Retinal pigment epithelial cell (primary cell): ENCODE results near the gene RASGEF1C.

Experiments used
- DNase-seq: peaks from one replicate; pipeline ENCODE4 v3.0.0-alpha.2; 2010; ENCODE audit warnings: low read depth
- H3K4me3 ChIP-seq: 2 replicates; pipeline ENCODE4 v1.5.1; 2011; ENCODE audit warnings: mild to moderate bottlenecking, low read length, control low read depth, moderate library complexity
- CTCF ChIP-seq: conservative IDR thresholded peaks from 2 replicates; pipeline ENCODE4 v1.5.1; 2011; ENCODE audit warnings: low read depth, low read length, control low read depth, inconsistent platforms

RASGEF1C gene

DNA sequence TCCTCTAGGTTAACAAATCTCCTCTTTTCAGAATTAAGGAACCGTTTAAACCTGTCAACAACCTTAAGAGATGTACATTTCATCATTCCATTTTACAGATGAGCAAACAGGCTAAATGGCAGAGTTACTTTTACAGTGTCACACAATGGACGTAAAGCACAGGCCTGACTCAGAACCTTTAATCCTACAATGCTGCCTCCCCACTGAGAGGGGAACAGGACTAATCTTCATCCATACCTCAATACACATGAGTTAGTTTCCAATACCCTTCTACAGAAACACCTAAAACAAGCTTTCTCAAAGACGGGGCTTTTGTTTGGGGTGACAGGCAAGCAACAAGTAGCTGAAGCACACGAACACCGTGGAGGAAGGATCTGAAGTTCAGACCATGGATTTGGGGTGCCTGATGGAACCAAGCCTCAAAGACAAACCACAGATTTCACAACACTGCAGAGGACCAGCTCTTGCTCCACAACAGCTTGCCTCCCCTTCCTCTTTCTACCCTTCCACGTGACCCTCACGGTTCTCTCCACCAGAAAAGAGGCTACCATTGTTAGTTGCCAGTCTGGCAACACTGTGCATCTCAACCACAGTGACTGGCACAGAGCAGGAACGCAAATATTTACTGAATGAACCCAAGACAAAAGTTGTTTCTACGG is 139.3 kb downstream of the RASGEF1C start:
- H3K4me3 ChIP-seq: peak overlapping the region; percentile 82

DNA sequence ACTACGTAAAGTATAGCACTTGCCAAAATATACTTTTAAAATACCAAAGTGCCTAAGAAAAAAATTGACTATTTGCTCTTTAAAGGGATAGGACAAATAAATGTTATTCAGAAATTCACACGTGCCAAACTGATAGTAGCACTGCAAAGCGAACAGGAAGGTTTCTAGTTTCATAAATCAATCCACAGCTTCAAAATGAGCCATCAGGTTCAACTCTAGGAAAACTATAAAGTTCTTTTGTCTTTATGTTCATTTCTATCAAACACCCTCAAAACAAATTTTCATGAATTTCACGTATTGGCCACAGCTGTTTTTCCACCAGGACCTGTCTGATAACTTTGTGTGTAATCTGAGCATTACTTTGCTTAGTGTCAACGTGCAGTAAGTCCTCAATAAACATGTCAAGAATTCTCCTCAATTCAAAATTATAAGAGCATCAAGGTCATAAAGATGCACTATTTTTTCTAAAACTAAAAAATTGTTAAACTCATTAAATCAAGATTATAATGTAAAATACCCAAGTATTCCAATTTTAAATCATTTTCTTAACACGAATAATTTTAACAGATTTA is 140.4 kb downstream of the RASGEF1C start:
- H3K4me3 ChIP-seq: no peak overlapping the region
- no peak for DNase-seq
- no peak for TF ChIP-seq CTCF

More for the DNA sequence above, 139.3 kb downstream of the RASGEF1C start:
- no peak for DNase-seq
- no peak for TF ChIP-seq CTCF

- TF ChIP-seq CTCF: no peak
- no peak for DNase-seq
Observed at GRCh38 chr5:180067986-180068385, 141.0 kb downstream of the RASGEF1C start.

DNA sequence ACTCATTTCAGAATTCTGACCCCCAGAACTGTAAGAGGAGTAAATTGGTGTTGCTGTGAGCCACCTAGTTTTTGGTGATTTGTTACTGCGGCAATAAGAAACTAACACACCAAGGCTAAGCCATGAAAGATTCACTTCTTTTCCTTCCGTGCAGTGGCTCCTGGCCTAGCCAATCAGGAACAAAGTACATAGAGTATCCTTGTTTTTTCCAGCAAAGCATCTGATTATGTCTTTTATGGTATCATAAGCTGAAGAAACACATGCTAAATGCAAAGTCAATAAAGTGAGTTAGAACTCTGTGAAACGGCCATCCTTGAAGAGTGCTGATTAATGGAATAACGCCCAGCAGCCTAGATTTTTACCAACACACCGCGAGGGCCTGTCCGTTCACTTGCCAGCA is 148.8 kb downstream of the RASGEF1C start:
- no peak for TF ChIP-seq CTCF
- no peak overlapping the region for H3K4me3 ChIP-seq
- DNase-seq: no peak

More at GRCh38 chr5:180067986-180068385, 141.0 kb downstream of the RASGEF1C start:
- peak overlapping the region; percentile 3 for H3K4me3 ChIP-seq

DNA sequence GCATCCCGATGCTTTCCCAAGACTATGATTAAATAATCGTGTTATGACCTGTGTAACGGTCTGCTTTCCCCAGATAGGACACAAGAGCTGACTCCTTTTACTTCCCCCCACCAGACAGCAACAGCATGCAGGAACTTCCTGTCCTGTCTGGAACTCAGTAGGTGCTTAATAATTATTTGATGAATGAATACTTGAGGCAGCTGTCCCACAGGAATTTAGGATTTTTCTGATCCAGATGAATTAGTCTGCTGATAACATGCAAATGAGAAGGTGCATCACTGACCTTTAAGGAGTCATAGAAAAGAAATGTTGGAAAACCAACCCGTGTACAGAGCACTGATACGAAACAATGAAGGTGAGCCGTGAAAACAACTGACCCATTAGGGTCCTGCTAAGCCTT is 149.7 kb downstream of the RASGEF1C start:
- DNase-seq: no peak
- no peak for TF ChIP-seq CTCF
- no peak overlapping the region for H3K4me3 ChIP-seq

DNA sequence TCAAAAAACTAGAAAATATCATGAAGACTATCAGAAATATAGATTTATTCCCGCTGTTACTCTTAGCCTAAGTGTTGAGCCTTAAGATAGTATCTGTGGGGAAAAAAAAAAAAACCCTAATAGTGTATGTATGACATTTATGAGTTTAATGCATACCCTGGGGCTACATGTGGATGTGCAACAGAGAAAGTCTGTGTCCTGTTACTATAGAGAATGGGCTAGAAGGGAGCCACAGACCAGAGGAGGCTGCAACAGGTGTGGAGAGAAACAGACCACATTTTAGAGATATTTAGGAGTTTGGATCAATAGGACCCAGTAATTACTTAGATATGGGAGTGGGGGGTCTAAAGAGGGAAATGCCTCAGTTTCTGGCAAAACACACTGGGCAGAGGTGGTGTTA is 152.9 kb downstream of the RASGEF1C start:
- TF ChIP-seq CTCF: no peak
- no peak overlapping the region for H3K4me3 ChIP-seq
- DNase-seq: no peak

DNA sequence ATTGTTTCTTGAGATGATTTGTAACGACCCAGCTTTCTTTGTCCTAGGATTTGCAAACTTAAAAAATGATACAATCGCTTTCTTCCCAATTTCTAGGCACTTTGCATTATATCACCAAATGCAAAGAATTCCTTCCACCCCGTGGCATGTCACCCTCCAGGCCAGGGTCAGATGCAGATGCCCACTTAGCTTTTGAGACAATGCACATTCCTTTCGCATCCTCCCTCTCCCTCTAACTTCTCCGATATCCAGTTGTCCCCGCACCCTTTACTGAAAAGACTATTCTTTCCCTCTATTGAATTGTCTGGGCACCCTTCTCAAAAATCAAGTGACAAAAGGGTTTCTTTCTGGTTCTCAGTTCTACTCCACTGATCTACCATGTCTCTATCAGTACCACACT is 154.8 kb downstream of the RASGEF1C start:
- no peak for DNase-seq
- H3K4me3 ChIP-seq: no peak overlapping the region
- no peak for TF ChIP-seq CTCF
